GM12878 (cell line): Measurements from ENCODE around the gene KANK4. TPM values are rescaled to one million over a fixed set of nuclear protein-coding genes. Genes with fewer than 3 reads are reported as not detected.

Experiments used
- ATAC-seq: fragments of 200-7000 bp; cut with Tn5 transposase; 3 replicates; pipeline ENCODE4 v1.9.1; 2020; ENCODE audit warnings: mild to moderate bottlenecking, moderate library complexity
- BruUV-seq: library from RNA; stranded (reverse); fragments of 400-500 nt; replicated peaks from 2 replicates; lab custom pipeline; 2021; lab: Mats Ljungman, UMichigan
- CTCF ChIA-PET: fragments of 300-600 bp; sonication (Branson Sonifier 250); formaldehyde crosslinking; extraction: SDS; loops from one replicate; lab custom pipeline; 2021; ENCODE audit warnings: inconsistent platforms; lab: Yijun Ruan, JAX
- POLR2A ChIA-PET: fragments of 350-600 bp; formaldehyde crosslinking; extraction: SDS; loops from one replicate; lab custom pipeline; 2021; ENCODE audit warnings: inconsistent platforms; lab: Charles Lee
- RAD21 ChIA-PET: fragments of 300-600 bp; sonication (Branson Sonifier 250); formaldehyde crosslinking; loops from one replicate; lab custom pipeline; 2023; ENCODE audit warnings: antibody characterized with exemption; ENCODE audit not compliant: unreplicated experiment; lab: Charles Lee
- SMC1A ChIA-PET: fragments of 300-600 bp; sonication (Branson Sonifier 250); formaldehyde crosslinking; loops from one replicate; lab custom pipeline; 2023; ENCODE audit not compliant: unreplicated experiment, uncharacterized antibody; lab: Charles Lee
- DNase-seq: peaks from one replicate; pipeline ENCODE4 v3.0.0-alpha.2; 2011; ENCODE audit warnings: low read depth, low spot score
- FAIRE-seq: peaks from 3 replicates; lab custom pipeline; 2011; peaks lifted over from hg19 to GRCh38; lab: Jason Lieb, UNC
- H2AFZ ChIP-seq: 2 replicates; pipeline ENCODE4 v1.6.0; 2011; ENCODE audit warnings: low read depth, low read length, control low read depth; ENCODE audit not compliant: control insufficient read depth
- H3K27ac ChIP-seq: 2 replicates; pipeline ENCODE4 v1.5.1; 2011; ENCODE audit warnings: control low read depth; ENCODE audit not compliant: control insufficient read depth, insufficient read depth
- H3K27me3 ChIP-seq, 2 experiments: replicated peaks in 1 of 2; 2 replicates each; pipeline versions ENCODE4 v1.6.0 to v1.6.1; 2011; ENCODE audit warnings: low read length in 1 of 2; ENCODE audit not compliant: control insufficient read depth in 2 of 2, insufficient read depth in 2 of 2
- H3K36me3 ChIP-seq, 2 experiments: 2 replicates each; pipeline ENCODE4 v1.5.1; 2011; ENCODE audit warnings: low read length in 1 of 2; ENCODE audit not compliant: control insufficient read depth in 2 of 2, insufficient read depth in 2 of 2
- H3K4me1 ChIP-seq: 2 replicates; pipeline ENCODE4 v1.6.1; 2011; ENCODE audit warnings: mild to moderate bottlenecking, low read length, moderate library complexity, mixed read lengths; ENCODE audit not compliant: control insufficient read depth, insufficient read depth
- H3K4me2 ChIP-seq: 2 replicates; pipeline ENCODE4 v1.6.0; 2011; ENCODE audit warnings: control low read depth; ENCODE audit not compliant: control insufficient read depth, insufficient read depth
- H3K4me3 ChIP-seq: fragments of 200-600 bp; sonication (generic); 2 replicates; pipeline ENCODE4 v1.5.1; 2016
- H3K79me2 ChIP-seq: 2 replicates; pipeline ENCODE4 v1.6.0; 2011; ENCODE audit warnings: low read length; ENCODE audit not compliant: control insufficient read depth, insufficient read depth
- H3K9ac ChIP-seq: 2 replicates; pipeline ENCODE4 v1.8.0; 2011; ENCODE audit warnings: low read length, control low read depth, mixed read lengths; ENCODE audit not compliant: control insufficient read depth, insufficient read depth
- H3K9me3 ChIP-seq: replicated peaks from 3 replicates; pipeline ENCODE4 v1.5.1; 2011; ENCODE audit warnings: mild to moderate bottlenecking, low read length; ENCODE audit not compliant: control insufficient read depth, insufficient read depth
- H4K20me1 ChIP-seq: 2 replicates; pipeline ENCODE4 v1.6.0; 2011; ENCODE audit not compliant: control insufficient read depth, insufficient read depth
- ASH2L ChIP-seq: fragments of 300-600, 200-600 bp; sonication (generic); IDR thresholded peaks from 2 replicates; pipeline ENCODE4 v1.6.1; 2017; ENCODE audit warnings: low read depth, mild to moderate bottlenecking, borderline replicate concordance
- ATF7 ChIP-seq: fragments of 450-650 bp; IDR thresholded peaks from 2 replicates; pipeline ENCODE4 v1.6.1; 2016; ENCODE audit warnings: low read depth, mild to moderate bottlenecking
- BACH1 ChIP-seq: fragments of 450-650 bp; IDR thresholded peaks from 2 replicates; pipeline ENCODE4 v1.6.1; 2017; ENCODE audit warnings: mild to moderate bottlenecking, borderline replicate concordance
- BCL11A ChIP-seq: IDR thresholded peaks from 2 replicates; pipeline ENCODE4 v1.6.1; 2011; ENCODE audit warnings: low read depth, low read length
- EGR1 ChIP-seq, 2 experiments: IDR thresholded peaks; 1 replicate in 1 of 2; 2 replicates in 1 of 2; pipeline ENCODE4 v1.6.1; 2011 to 2012; ENCODE audit warnings: low read depth in 2 of 2, low read length in 2 of 2, borderline replicate concordance in 1 of 2, mild to moderate bottlenecking in 1 of 2, moderate library complexity in 1 of 2
- MEF2A ChIP-seq: IDR thresholded peaks from 2 replicates; pipeline ENCODE4 v1.6.1; 2011; ENCODE audit warnings: low read depth, mild to moderate bottlenecking, low read length, moderate library complexity; ENCODE audit not compliant: insufficient read depth
- NRF1 ChIP-seq: conservative IDR thresholded peaks from 2 replicates; pipeline ENCODE4 v1.6.1; 2011; ENCODE audit warnings: mild to moderate bottlenecking, low read depth, low read length, improper control_type of control experiment
- PAX5 ChIP-seq: IDR thresholded peaks from 2 replicates; pipeline ENCODE4 v1.6.1; 2011; ENCODE audit warnings: low read depth, low read length, borderline replicate concordance
- RAD21 ChIP-seq: IDR thresholded peaks from 2 replicates; pipeline ENCODE4 v1.6.1; 2011; ENCODE audit warnings: mild to moderate bottlenecking, low read depth, low read length, moderate library complexity; ENCODE audit not compliant: insufficient read depth
- RELA ChIP-seq: fragments of 450-650 bp; IDR thresholded peaks from 2 replicates; pipeline ENCODE4 v1.8.0; 2014; ENCODE audit warnings: borderline replicate concordance; ENCODE audit not compliant: partially characterized antibody
- RFX5 ChIP-seq: IDR thresholded peaks from 2 replicates; pipeline ENCODE4 v1.6.1; 2011; ENCODE audit warnings: low read depth, low read length, improper control_type of control experiment
- SIN3A ChIP-seq: IDR thresholded peaks from 2 replicates; pipeline ENCODE4 v1.6.1; 2012; ENCODE audit warnings: low read depth, low read length, improper control_type of control experiment
- SKIL ChIP-seq: fragments of 450-650 bp; IDR thresholded peaks from 2 replicates; pipeline ENCODE4 v1.6.1; 2017; ENCODE audit warnings: mild to moderate bottlenecking, low read depth, inconsistent platforms; ENCODE audit not compliant: poor library complexity, severe bottlenecking
- SMARCA5 ChIP-seq: fragments of 450-650 bp; IDR thresholded peaks from 2 replicates; pipeline ENCODE4 v1.6.1; 2017; ENCODE audit warnings: mild to moderate bottlenecking
- SP1 ChIP-seq: IDR thresholded peaks from one replicate; pipeline ENCODE4 v1.6.1; 2011; ENCODE audit warnings: low read depth, low read length
- SPI1 ChIP-seq: IDR thresholded peaks from 2 replicates; pipeline ENCODE4 v1.6.1; 2011; ENCODE audit warnings: low read depth, mild to moderate bottlenecking, low read length, moderate library complexity, borderline replicate concordance; ENCODE audit not compliant: insufficient read depth
- SREBF1 ChIP-seq: IDR thresholded peaks from 2 replicates; pipeline ENCODE4 v1.6.1; 2012; ENCODE audit warnings: mild to moderate bottlenecking, low read length
- SREBF2 ChIP-seq: IDR thresholded peaks from 2 replicates; pipeline ENCODE4 v1.6.1; 2012; ENCODE audit warnings: mild to moderate bottlenecking, low read length
- USF2 ChIP-seq: IDR thresholded peaks from 2 replicates; pipeline ENCODE4 v1.6.1; 2011; ENCODE audit warnings: low read depth, low read length, improper control_type of control experiment, borderline replicate concordance
- ZBED1 ChIP-seq: IDR thresholded peaks from 2 replicates; pipeline ENCODE4 v1.6.1; 2016; ENCODE audit warnings: borderline replicate concordance
- ZNF217 ChIP-seq: fragments of 450-650 bp; IDR thresholded peaks from 2 replicates; pipeline ENCODE4 v1.6.1; 2017; ENCODE audit warnings: antibody characterized with exemption, mild to moderate bottlenecking
- ZNF274 ChIP-seq: IDR thresholded peaks from one replicate; pipeline ENCODE4 v1.8.0; 2011; ENCODE audit not compliant: insufficient read length, insufficient read depth
- ZNF622 ChIP-seq: fragments of 450-650 bp; IDR thresholded peaks from 2 replicates; pipeline ENCODE4 v1.6.1; 2017; ENCODE audit warnings: mild to moderate bottlenecking, inconsistent platforms
- WGBS: methylation state at CpG from one replicate; pipeline ENCODE4 v1.1.6; 2016; ENCODE audit warnings: low lambda C conversion rate; ENCODE audit not compliant: insufficient replicate concordance, insufficient coverage; ENCODE audit errors: missing lambda C conversion rate; 5-methylcytosine and 5-hydroxymethylcytosine counted together
- in situ Hi-C: fragments of 300-500 bp; cut with MboI; formaldehyde crosslinking; loops from 9 replicates; pipeline ENCODE4 v1.14.3; 2018; ENCODE audit warnings: mixed read lengths
- intact Hi-C: fragments of 100-400 bp; cut with micrococcal nuclease; formaldehyde crosslinking; loops from one replicate; pipeline ENCODE4 v1.14.2; 2022; ENCODE audit not compliant: unreplicated experiment
- polyA plus RNA-seq, 11 experiments: library from polyadenylated mRNA; depleted of rRNA in 4 of 11; unstranded in 6 of 11; stranded (reverse) in 5 of 11; fragments of >200 nt; fragmentation: Nextera tagmentation in 4 of 11; fragmentation: Illumina TruSeq in 1 of 11; extraction: Ambion mirVana in 4 of 11; extraction: Trizol in 1 of 11; gene quantifications; 1 replicate in 1 of 11; 2 replicates in 10 of 11; pipeline versions ENCODE4 v1.2.1 to v1.2.3, GENCODE V29; 2011 to 2016; ENCODE audit warnings: inconsistent platforms in 2 of 11, missing spikeins in 2 of 11, low read depth in 1 of 11
- total RNA-seq, 4 experiments: library from RNA; depleted of rRNA in 3 of 4; stranded (reverse); fragments of >200 nt in 3 of 4; fragmentation: Illumina TruSeq in 1 of 4; extraction: Trizol in 1 of 4; gene quantifications; 2 replicates each; pipeline versions ENCODE4 v1.2.1 to v1.2.3, GENCODE V29; 2013 to 2021

The KANK4 gene
- total and polyA plus RNA-seq, 10 of the 15 experiments (the other 5 are each of a cell fraction or from before 2014, with no cell fraction given): not detected

GRCh38 chr1:62361431-62361830, 42.2 kb upstream of the KANK4 start (continued):
- TF ChIP-seq SKIL (no peak), ZBED1 (no peak), ZNF622 (no peak), MEF2A (no peak), PAX5 (no peak), ZNF274 (no peak), ATF7 (no peak), BCL11A (no peak), NRF1 (no peak), SPI1 (no peak), BACH1 (no peak)

- no TSS peak for BruUV-seq
- 64% methylated on average over 11 of the region's 11 CpGs for WGBS
- POLR2A ChIA-PET: interaction anchor here (0.6 kb wide), 2 partner anchors 168 to 336 kb away, joined by 3 read pairs; no protein-coding TSS in a partner anchor
Measured at GRCh38 chr1:62358665-62359373, 39.6 kb upstream of the KANK4 start.

More at GRCh38 chr1:62358665-62359373, 39.6 kb upstream of the KANK4 start:
- ChIA-PET RAD21 (no interaction called here), CTCF (no interaction called here), SMC1A (interaction anchor here (0.6 kb wide), 1 partner anchor 407 kb away, joined by 3 read pairs; no protein-coding TSS in a partner anchor)
- Histone ChIP-seq H2AFZ (no peak overlapping the region), H3K79me2 (no peaks in the 10 kb centered on the region), H3K4me2 (no peak overlapping the region), H3K4me3 (no peak overlapping the region), H3K27ac (no peak overlapping the region), H3K4me1 (no peaks in the 10 kb centered on the region), H3K27me3 (no peaks in the 10 kb centered on the region), H4K20me1 (no peaks in the 10 kb centered on the region), H3K9me3 (no peaks in the 10 kb centered on the region), H3K36me3 (no peaks in the 10 kb centered on the region), H3K9ac (no peak overlapping the region)
- intact Hi-C loops: no loop called here
- FAIRE-seq: no peak
- TF ChIP-seq SP1: no peak
- TF ChIP-seq ZNF217: no peak
- TF ChIP-seq ASH2L: no peak
- no peak for TF ChIP-seq SREBF1
- TF ChIP-seq SMARCA5: no peak
- no peak for TF ChIP-seq EGR1 (IDR thresholded peaks at IDR 0.05; ENCODE audit: borderline replicate concordance in 1 of 2, low read depth in 2 of 2, low read length in 2 of 2)
- no peak for TF ChIP-seq SREBF2
- TF ChIP-seq RFX5: no peak
- TF ChIP-seq USF2: no peak
- TF ChIP-seq RELA: no peak
- no peak for TF ChIP-seq RAD21
- TF ChIP-seq SIN3A: no peak
- in situ Hi-C loops: no loop called here
- no peak for DNase-seq
- ATAC-seq: no peak
